ENCODE results near the gene CEP95.

Gene CEP95

DNA sequence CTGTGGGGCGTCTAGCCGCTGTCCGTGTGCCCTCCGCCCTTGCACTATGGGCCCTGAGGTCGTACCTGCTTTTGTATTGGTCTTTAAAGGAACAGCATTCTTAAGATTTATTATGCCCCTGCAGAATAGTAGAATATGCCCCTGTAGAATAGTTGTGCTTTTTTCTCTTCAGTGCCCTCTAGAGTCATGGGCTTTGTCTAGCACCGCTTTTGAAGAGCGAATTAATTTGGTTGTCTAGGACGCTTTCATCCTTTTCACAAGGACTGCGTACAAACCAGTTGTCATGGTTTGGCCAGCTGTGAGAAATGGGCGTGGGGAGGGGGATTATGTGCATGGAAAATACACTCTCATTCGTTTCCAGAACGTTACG is 621 bp downstream of the CEP95 start:
- TF ChIP-seq SIN3A (IDR thresholded peaks at IDR 0.05; ENCODE audit: borderline replicate concordance, insufficient read depth, low read length) (peak; percentile 86; the same call in 1 of the 2 replicates), FOXP2 (optimal IDR thresholded peaks at IDR 0.05; ENCODE audit: borderline replicate concordance, extremely low read depth, extremely low read length, insufficient read depth) (no peak), POLR2AphosphoS5 (IDR thresholded peaks at IDR 0.05; ENCODE audit: low read depth, low read length) (no peak), TAF1 (IDR thresholded peaks at IDR 0.05; ENCODE audit: borderline replicate concordance, insufficient read depth, low read length) (no peak)
- TF ChIP-seq, protein P1, sequence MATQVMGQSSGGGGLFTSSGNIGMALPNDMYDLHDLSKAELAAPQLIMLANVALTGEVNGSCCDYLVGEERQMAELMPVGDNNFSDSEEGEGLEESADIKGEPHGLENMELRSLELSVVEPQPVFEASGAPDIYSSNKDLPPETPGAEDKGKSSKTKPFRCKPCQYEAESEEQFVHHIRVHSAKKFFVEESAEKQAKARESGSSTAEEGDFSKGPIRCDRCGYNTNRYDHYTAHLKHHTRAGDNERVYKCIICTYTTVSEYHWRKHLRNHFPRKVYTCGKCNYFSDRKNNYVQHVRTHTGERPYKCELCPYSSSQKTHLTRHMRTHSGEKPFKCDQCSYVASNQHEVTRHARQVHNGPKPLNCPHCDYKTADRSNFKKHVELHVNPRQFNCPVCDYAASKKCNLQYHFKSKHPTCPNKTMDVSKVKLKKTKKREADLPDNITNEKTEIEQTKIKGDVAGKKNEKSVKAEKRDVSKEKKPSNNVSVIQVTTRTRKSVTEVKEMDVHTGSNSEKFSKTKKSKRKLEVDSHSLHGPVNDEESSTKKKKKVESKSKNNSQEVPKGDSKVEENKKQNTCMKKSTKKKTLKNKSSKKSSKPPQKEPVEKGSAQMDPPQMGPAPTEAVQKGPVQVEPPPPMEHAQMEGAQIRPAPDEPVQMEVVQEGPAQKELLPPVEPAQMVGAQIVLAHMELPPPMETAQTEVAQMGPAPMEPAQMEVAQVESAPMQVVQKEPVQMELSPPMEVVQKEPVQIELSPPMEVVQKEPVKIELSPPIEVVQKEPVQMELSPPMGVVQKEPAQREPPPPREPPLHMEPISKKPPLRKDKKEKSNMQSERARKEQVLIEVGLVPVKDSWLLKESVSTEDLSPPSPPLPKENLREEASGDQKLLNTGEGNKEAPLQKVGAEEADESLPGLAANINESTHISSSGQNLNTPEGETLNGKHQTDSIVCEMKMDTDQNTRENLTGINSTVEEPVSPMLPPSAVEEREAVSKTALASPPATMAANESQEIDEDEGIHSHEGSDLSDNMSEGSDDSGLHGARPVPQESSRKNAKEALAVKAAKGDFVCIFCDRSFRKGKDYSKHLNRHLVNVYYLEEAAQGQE (IDR thresholded peaks at IDR 0.05; ENCODE audit: insufficient read depth in 1 of 2, low read depth in 2 of 2, low read length in 2 of 2) = no peak

DNA sequence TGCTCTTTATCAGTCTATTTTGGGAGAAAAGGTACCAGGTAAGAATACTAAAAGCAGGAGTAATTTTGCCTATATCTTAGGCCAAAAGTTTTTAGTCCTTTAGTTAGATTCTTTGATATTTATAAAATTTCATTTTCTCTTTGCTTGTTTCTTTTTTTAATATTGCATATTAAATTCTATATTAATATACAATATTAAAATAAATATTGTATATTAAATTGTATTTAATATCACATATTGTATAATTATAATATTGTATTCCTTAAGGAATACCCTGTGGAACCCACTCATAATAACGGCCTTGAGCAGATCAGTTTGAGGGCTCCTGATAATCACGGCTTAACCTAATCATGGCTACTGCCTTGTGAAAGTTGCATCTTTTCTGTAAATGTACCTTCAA is 1.9 kb downstream of the CEP95 start:
- TF ChIP-seq, protein P1 (IDR thresholded peaks at IDR 0.05; ENCODE audit: insufficient read depth in 1 of 2, low read depth in 2 of 2, low read length in 2 of 2) = no peak
- TF ChIP-seq FOXP2 (optimal IDR thresholded peaks at IDR 0.05; ENCODE audit: borderline replicate concordance, extremely low read depth, extremely low read length, insufficient read depth) = no peak
- TF ChIP-seq POLR2AphosphoS5 (IDR thresholded peaks at IDR 0.05; ENCODE audit: low read depth, low read length) = no peak
- no peak for TF ChIP-seq TAF1 (IDR thresholded peaks at IDR 0.05; ENCODE audit: borderline replicate concordance, insufficient read depth, low read length)
- TF ChIP-seq SIN3A (IDR thresholded peaks at IDR 0.05; ENCODE audit: borderline replicate concordance, insufficient read depth, low read length) = no peak

- TF ChIP-seq POLR2AphosphoS5 (IDR thresholded peaks at IDR 0.05; ENCODE audit: low read depth, low read length) = no peak
- no peak for TF ChIP-seq SIN3A (IDR thresholded peaks at IDR 0.05; ENCODE audit: borderline replicate concordance, insufficient read depth, low read length)
- no peak for TF ChIP-seq TAF1 (IDR thresholded peaks at IDR 0.05; ENCODE audit: borderline replicate concordance, insufficient read depth, low read length)
- TF ChIP-seq, protein P1 (IDR thresholded peaks at IDR 0.05; ENCODE audit: insufficient read depth in 1 of 2, low read depth in 2 of 2, low read length in 2 of 2) = no peak
- no peak for TF ChIP-seq FOXP2 (optimal IDR thresholded peaks at IDR 0.05; ENCODE audit: borderline replicate concordance, extremely low read depth, extremely low read length, insufficient read depth)
These were observed 2.4 kb downstream of the CEP95 start for GRCh38 chr17:64509179-64509578.

- TF ChIP-seq FOXP2 (optimal IDR thresholded peaks at IDR 0.05; ENCODE audit: borderline replicate concordance, extremely low read depth, extremely low read length, insufficient read depth) (no peak), TAF1 (IDR thresholded peaks at IDR 0.05; ENCODE audit: borderline replicate concordance, insufficient read depth, low read length) (no peak), POLR2AphosphoS5 (IDR thresholded peaks at IDR 0.05; ENCODE audit: low read depth, low read length) (no peak), SIN3A (IDR thresholded peaks at IDR 0.05; ENCODE audit: borderline replicate concordance, insufficient read depth, low read length) (no peak)
- TF ChIP-seq, protein P1 (IDR thresholded peaks at IDR 0.05; ENCODE audit: insufficient read depth in 1 of 2, low read depth in 2 of 2, low read length in 2 of 2) = no peak
These were observed 8.6 kb downstream of the CEP95 start for GRCh38 chr17:64515419-64515818.

GRCh38 chr17:64515829-64516228 is 9.1 kb downstream of the CEP95 start:
- TF ChIP-seq SIN3A (IDR thresholded peaks at IDR 0.05; ENCODE audit: borderline replicate concordance, insufficient read depth, low read length) = no peak
- no peak for TF ChIP-seq TAF1 (IDR thresholded peaks at IDR 0.05; ENCODE audit: borderline replicate concordance, insufficient read depth, low read length)
- no peak for TF ChIP-seq FOXP2 (optimal IDR thresholded peaks at IDR 0.05; ENCODE audit: borderline replicate concordance, extremely low read depth, extremely low read length, insufficient read depth)

All from PFSK-1 (cell line).